Esophagus squamous epithelium (tissue), 4 donors: ENCODE results near the gene FAM174A.

Experiments
- CTCF ChIP-seq, 6 experiments: fragments of 450-650 bp in 4 of 6; fragments of 200-600 bp in 2 of 6; sonication (generic) in 2 of 6; IDR thresholded peaks; one replicate each; pipeline ENCODE4 v1.5.1; 2016 to 2019; ENCODE audit warnings: antibody characterized with exemption in 6 of 6, mild to moderate bottlenecking in 4 of 6, moderate library complexity in 4 of 6
- POLR2A ChIP-seq, 4 donors: fragments of 450-650 bp; IDR thresholded peaks; one replicate each; pipeline ENCODE4 v1.6.1; 2017; ENCODE audit warnings: antibody characterized with exemption in 4 of 4, mild to moderate bottlenecking in 4 of 4, moderate library complexity in 3 of 4

GRCh38 chr5:100634937-100635534 lies 99.9 kb downstream of the FAM174A start:
- TF ChIP-seq POLR2A (IDR thresholded peaks at IDR 0.05) (no peak), CTCF (IDR thresholded peaks at IDR 0.05) (no peak)
